CD4-positive, alpha-beta T cell treated with Interferon alpha-2 for 1 hour (primary cell): Measurements from ENCODE around the gene CCNT2.
"Not testable (repeated sequence)": the region's sequence is repeated elsewhere in the genome, so short reads cannot be mapped to it uniquely, and the experiment has no call there.

Experiments used
- DNase-seq, 2 donors: peaks; one replicate each; pipeline ENCODE4 v3.0.0-alpha.2; 2020 to 2022

CCNT2 gene

DNA sequence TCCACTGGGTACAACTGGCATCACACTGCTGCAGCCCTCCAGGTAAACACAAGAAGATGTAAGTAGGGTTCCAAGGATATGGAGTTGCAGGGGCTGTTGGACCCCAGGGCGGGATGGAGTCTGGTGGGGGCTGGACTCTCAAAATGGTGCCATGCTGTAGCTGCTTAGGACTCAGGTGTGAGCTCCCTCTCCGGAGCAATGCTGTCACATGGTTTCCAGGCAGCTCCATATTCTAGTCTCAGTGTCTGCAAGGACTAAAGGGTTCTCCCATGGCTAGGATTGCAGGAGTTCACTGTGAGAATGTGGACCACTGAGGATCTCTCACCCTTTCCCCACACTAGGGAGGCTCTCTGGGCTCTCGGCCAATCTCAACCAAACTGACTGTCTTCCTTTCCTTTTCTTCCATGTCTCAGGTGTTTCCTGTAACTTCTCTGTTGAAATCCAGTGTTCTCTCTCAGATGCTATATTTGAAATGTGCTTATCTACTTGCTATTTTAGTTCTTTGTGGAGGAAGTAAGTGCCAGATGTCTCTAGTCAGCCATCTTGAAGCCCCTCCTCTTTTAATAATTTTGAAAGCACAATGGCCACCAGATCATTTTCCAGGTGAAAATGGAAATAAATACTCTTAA lies 57.6 kb downstream of the CCNT2 start:
- DNase-seq, result no peak

DNA sequence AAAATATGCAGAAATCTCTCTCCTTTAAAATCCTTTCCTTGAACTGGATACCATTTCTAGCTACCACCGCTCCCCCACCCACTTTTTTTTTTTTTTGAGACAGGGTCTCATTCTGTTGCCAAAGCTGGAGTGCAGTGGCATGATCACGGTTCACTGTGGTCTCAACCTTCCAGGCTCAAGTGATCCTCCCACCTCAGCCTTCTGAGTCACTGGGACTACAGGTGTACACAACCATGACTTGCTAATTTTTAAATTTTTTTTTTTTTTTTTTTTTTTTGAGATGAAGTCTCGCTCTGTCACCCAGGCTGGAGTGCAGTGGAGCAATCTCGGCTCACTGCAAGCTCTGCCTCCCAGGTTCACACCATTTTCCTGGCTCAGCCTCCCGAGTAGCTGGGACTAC lies 58.5 kb downstream of the CCNT2 start:
- not testable (repeated sequence) for DNase-seq

GRCh38 chr2:134979221-134979620 lies 60.6 kb downstream of the CCNT2 start:
- DNase-seq, result no peak

DNA sequence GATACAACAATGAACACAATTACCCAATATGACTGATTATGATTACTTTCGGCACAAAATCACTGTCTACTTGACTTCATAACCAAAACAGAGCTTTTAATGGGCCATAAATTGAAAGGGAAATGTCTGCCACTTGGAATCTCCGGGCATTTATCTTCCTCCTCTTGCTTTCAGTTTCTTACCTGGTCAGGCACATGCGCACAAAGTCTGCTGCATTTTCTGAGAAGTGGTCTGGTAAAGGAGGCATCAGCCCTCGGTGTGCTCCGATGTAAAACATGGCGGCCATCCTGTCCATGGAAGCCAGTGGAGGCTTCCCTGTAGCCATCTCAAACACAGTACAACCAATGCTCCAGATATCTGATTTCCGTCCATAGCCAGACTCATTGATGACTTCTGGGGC lies 62.0 kb downstream of the CCNT2 start:
- DNase-seq, result no peak

- DNase-seq, result no peak
Observed at GRCh38 chr2:134982603-134983002, 64.0 kb downstream of the CCNT2 start.

DNA sequence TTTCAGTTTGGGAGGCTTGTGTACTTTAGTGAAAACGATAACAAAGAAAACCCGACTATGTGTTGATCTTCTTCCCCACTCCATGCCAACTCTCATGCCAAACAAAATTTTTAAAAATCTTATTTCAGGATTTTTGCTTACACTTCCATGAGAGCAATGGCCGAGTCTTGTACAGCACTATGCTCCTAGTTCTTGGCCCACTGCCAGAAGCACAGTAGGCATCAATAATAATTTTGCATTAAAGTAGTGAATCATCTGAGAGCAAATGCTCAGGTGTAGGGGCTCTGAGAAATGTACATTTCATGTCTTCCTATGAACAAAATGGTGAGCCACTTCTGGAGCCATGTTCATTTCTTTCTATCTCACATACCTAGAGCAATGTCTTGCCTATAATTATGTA lies 66.4 kb downstream of the CCNT2 start:
- DNase-seq, result no peak

DNA sequence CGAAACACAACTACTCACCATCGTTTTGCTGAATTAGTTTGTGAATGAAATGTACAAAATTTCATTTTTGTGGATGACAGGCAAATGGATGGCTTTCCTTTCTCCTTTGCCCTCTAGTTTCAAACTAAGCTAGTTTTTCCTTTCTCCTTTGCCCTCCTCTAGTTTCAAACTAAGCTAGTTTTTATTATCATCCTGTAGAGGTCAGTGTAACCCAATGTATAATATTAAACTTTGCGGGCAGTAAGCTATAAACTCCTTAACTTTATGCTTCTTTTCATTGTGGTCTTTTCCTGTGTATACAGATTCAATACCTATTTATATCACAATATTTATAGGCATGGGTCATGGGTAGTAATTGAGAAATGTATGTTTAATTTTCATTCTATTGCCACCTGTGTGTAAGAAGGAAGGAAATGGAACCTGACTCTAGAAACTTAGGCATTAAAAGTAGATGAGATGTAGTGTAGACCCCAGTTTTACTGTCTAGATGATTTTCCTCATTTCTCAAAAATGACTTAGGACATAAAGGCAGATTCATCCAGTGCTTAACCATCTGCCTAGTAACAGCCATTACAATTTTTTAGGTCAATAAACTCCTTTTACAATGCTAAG lies 70.5 kb downstream of the CCNT2 start:
- DNase-seq, result peak in 1 of 2 donors; percentile 31

GRCh38 chr2:134999521-134999920 lies 80.9 kb downstream of the CCNT2 start:
- DNase-seq, result no peak

GRCh38 chr2:135002836-135003235 lies 84.2 kb downstream of the CCNT2 start:
- no peak for DNase-seq

- DNase-seq, result peak; percentile 64 to 73
Observed at GRCh38 chr2:135004005-135004746, 85.6 kb downstream of the CCNT2 start.

DNA sequence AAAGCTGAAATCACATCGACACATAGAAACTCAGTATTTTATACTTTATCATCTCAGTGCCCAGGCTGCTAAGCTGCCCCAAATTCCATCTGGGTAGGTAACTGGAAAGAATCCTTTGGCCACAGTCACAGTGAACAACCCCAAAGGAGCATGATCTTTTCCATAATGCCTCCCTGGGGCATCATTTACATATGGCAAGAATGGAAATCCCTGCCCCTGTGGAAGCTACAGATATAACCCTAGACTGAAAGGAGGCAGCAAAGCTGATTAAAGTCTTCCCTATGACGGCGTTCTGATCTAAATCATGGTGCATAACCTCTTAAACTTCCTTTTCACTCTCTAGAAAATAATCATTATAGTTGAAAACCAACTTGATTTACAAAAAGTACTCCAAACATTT lies 87.1 kb downstream of the CCNT2 start:
- DNase-seq, result no peak
